Coronary artery (tissue), 2 donors: ENCODE measurements around the gene FHIP1A.

Source experiments
- DNase-seq: peaks from one replicate; pipeline ENCODE4 v3.0.0-alpha.2; 2017; ENCODE audit warnings: low spot score
- H3K27ac ChIP-seq, 2 donors: fragments of 200-600 bp; sonication (generic); one replicate each; pipeline ENCODE4 v1.5.1; 2016 to 2019
- H3K4me3 ChIP-seq: fragments of 200-600 bp; sonication (generic); 2 replicates; pipeline ENCODE4 v1.5.1; 2016; ENCODE audit warnings: mild to moderate bottlenecking, moderate library complexity
- CTCF ChIP-seq: fragments of 200-600 bp; sonication (generic); IDR thresholded peaks from one replicate; pipeline ENCODE4 v1.5.1; 2019; ENCODE audit warnings: antibody characterized with exemption

FHIP1A gene

GRCh38 chr4:151428346-151428745 lies 19.4 kb downstream of the FHIP1A start:
- Histone ChIP-seq H3K27ac (no peak overlapping the region), H3K4me3 (no peak overlapping the region)
- TF ChIP-seq CTCF = no peak
- no peak for DNase-seq

- H3K27ac ChIP-seq = no peak overlapping the region
Measured at GRCh38 chr4:151429957-151430570, 21.1 kb downstream of the FHIP1A start.

GRCh38 chr4:151430740-151431457 lies 21.9 kb downstream of the FHIP1A start:
- no peak overlapping the region for H3K27ac ChIP-seq
- no peak for TF ChIP-seq CTCF
- no peak overlapping the region for H3K4me3 ChIP-seq
- no peak for DNase-seq

More at GRCh38 chr4:151429957-151430570, 21.1 kb downstream of the FHIP1A start:
- TF ChIP-seq CTCF = no peak
- H3K4me3 ChIP-seq = no peak overlapping the region
- DNase-seq = no peak

- no peak for DNase-seq
- TF ChIP-seq CTCF = no peak
- no peak overlapping the region for H3K27ac ChIP-seq
- H3K4me3 ChIP-seq = no peak overlapping the region
Measured at GRCh38 chr4:151431728-151432127, 22.8 kb downstream of the FHIP1A start.

GRCh38 chr4:151432654-151433053 lies 23.7 kb downstream of the FHIP1A start:
- no peak for TF ChIP-seq CTCF
- DNase-seq = no peak
- H3K27ac ChIP-seq = no peak overlapping the region
- no peak overlapping the region for H3K4me3 ChIP-seq

GRCh38 chr4:151434183-151434860 lies 25.3 kb downstream of the FHIP1A start:
- no peak for DNase-seq
- Histone ChIP-seq H3K4me3 (no peak overlapping the region), H3K27ac (no peak overlapping the region)
- TF ChIP-seq CTCF = no peak
